Fibroblast of pulmonary artery (primary cell): ENCODE measurements around the gene MAST4.

Source experiments
- DNase-seq: peaks from one replicate; pipeline ENCODE4 v3.0.0-alpha.2; 2010; ENCODE audit warnings: low read depth
- H3K4me3 ChIP-seq: replicated peaks from 2 replicates; pipeline ENCODE4 v1.5.1; 2011; ENCODE audit warnings: low read depth, mild to moderate bottlenecking, control low read depth, low read length, moderate library complexity
- CTCF ChIP-seq: IDR thresholded peaks from 2 replicates; pipeline ENCODE4 v1.5.1; 2011; ENCODE audit warnings: mild to moderate bottlenecking, control low read depth, low read length, inconsistent platforms; ENCODE audit errors: missing control alignments

MAST4 gene

DNA sequence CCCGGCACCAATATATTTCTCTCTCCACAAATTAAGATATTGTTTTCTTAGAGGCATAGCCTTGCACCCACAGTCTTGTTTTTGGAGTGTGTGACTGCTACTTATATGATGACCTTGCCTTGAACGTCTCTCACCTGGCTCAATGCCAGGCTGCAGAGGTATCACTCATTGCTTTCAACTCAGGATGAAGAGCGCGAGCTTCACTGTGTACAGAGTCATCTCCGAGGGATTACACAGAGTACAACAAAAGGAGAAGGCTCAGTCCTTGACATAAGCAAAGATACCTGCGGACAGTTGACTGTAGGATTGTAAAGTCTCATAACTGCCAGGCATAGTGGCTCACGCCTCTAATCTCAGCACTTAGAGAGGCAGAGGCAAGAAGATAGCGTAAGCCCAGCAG lies 546.6 kb downstream of the MAST4 start:
- no peak for DNase-seq
- no peak for TF ChIP-seq CTCF
- H3K4me3 ChIP-seq = no peak overlapping the region

DNA sequence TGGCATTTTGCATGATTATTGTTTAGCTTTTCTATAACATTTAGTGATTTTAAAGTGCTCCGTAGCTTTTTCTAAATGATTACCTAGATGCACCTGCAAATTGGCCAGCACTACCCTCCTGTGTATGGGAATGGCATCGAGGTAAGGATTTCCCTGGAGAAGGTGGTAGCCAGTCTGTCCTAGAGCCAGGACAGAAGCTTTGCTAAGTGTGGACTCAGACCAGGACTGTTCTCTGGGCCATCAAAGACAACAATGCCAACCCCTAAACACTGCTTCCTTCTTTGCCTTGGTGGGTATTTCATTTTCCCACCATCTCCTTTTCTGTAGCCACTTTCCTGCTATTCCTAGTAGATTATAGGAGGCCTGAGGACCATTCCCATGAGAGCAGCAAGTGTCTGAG lies 547.4 kb downstream of the MAST4 start:
- no peak for TF ChIP-seq CTCF
- DNase-seq = no peak
- no peak overlapping the region for H3K4me3 ChIP-seq

GRCh38 chr5:67144183-67144639 lies 548.0 kb downstream of the MAST4 start:
- no peak overlapping the region for H3K4me3 ChIP-seq
- no peak for TF ChIP-seq CTCF
- DNase-seq = no peak

- no peak overlapping the region for H3K4me3 ChIP-seq
- no peak for TF ChIP-seq CTCF
- DNase-seq = peak; percentile 45
These were observed 550.4 kb downstream of the MAST4 start for GRCh38 chr5:67146574-67146973.

- TF ChIP-seq CTCF = no peak
- no peak overlapping the region for H3K4me3 ChIP-seq
- no peak for DNase-seq
These were observed 550.8 kb downstream of the MAST4 start for GRCh38 chr5:67146981-67147380.

- peak; percentile 21 for DNase-seq
- TF ChIP-seq CTCF = no peak
- no peak overlapping the region for H3K4me3 ChIP-seq
These were observed 551.6 kb downstream of the MAST4 start for GRCh38 chr5:67147760-67148159.
